MCF 10A (cell line): ENCODE measurements around the gene IGF1R. TPM values are rescaled to one million over a fixed set of nuclear protein-coding genes. Genes with fewer than 3 reads are reported as not detected.

Experiments used
- BruUV-seq: library from RNA; stranded (reverse); fragments of 400-500 nt; replicated peaks from 2 replicates; lab custom pipeline; 2021; lab: Mats Ljungman, UMichigan
- CTCF ChIA-PET: fragments of 300-600 bp; sonication (Branson Sonifier 250); formaldehyde crosslinking; extraction: SDS; loops from one replicate; lab custom pipeline; 2021; ENCODE audit warnings: antibody characterized with exemption, inconsistent platforms; lab: Yijun Ruan, JAX
- POLR2A ChIA-PET: fragments of 300-600, 350-650 bp; sonication (Branson Sonifier 250); formaldehyde crosslinking; extraction: SDS; loops from one replicate; lab custom pipeline; 2020; ENCODE audit warnings: antibody characterized with exemption, inconsistent platforms; lab: Yijun Ruan, JAX
- DNase-seq: peaks from one replicate; pipeline ENCODE4 v3.0.0-alpha.2; 2018; ENCODE audit not compliant: unreplicated experiment
- H3K27ac Mint-ChIP-seq: one replicate; pipeline ENCODE4 v1.8.0; 2022; ENCODE audit warnings: mild to moderate bottlenecking, low read depth, mixed read lengths; ENCODE audit not compliant: unreplicated experiment
- H3K27me3 Mint-ChIP-seq: one replicate; pipeline ENCODE4 v1.8.0; 2022; ENCODE audit warnings: mixed read lengths; ENCODE audit not compliant: insufficient read depth, unreplicated experiment
- H3K36me3 Mint-ChIP-seq: one replicate; pipeline ENCODE4 v1.8.0; 2022; ENCODE audit warnings: mild to moderate bottlenecking, moderate library complexity, mixed read lengths; ENCODE audit not compliant: insufficient read depth, unreplicated experiment
- H3K4me1 Mint-ChIP-seq: one replicate; pipeline ENCODE4 v1.8.0; 2022; ENCODE audit warnings: mixed read lengths; ENCODE audit not compliant: insufficient read depth, unreplicated experiment
- H3K4me3 Mint-ChIP-seq: one replicate; pipeline ENCODE4 v1.8.0; 2022; ENCODE audit warnings: mild to moderate bottlenecking, moderate library complexity, mixed read lengths; ENCODE audit not compliant: unreplicated experiment
- H3K9me3 Mint-ChIP-seq: one replicate; pipeline ENCODE4 v1.8.0; 2022; ENCODE audit warnings: mixed read lengths; ENCODE audit not compliant: unreplicated experiment
- CTCF ChIP-seq: fragments of 200-600 bp; IDR thresholded peaks from one replicate; pipeline ENCODE4 v1.8.0; 2022; ENCODE audit warnings: antibody characterized with exemption, mild to moderate bottlenecking; ENCODE audit not compliant: unreplicated experiment
- intact Hi-C: fragments of 100-400 bp; cut with micrococcal nuclease; formaldehyde crosslinking; loops from 2 replicates; pipeline ENCODE4 v1.14.1; 2022
- total RNA-seq: library from RNA; stranded (reverse); gene quantifications from 2 replicates; pipeline ENCODE4 v1.2.3, GENCODE V29; 2022

The IGF1R gene
- total RNA-seq, 1 experiment from 2014 or later, result 53.3 TPM

GRCh38 chr15:98731712-98732450 is 83.5 kb downstream of the IGF1R start:
- DNase-seq, result no peak
- H3K27me3 Mint-ChIP-seq, result no peaks in the 10 kb centered on the region
- H3K27ac Mint-ChIP-seq, result no peak overlapping the region
- peaks cover 12% of the 10 kb centered on the region for H3K4me1 Mint-ChIP-seq
- no peak for TF ChIP-seq CTCF
- H3K4me3 Mint-ChIP-seq, result no peak overlapping the region
- no TSS peak for BruUV-seq
- ChIA-PET POLR2A (no interaction called here), CTCF (interaction anchor here (0.6 kb wide), 2 partner anchors 13 to 327 kb away, joined by 3 to 4 read pairs; no protein-coding TSS in a partner anchor)
- intact Hi-C loops, result no loop called here
- no peaks in the 10 kb centered on the region for H3K36me3 Mint-ChIP-seq
- no peaks in the 10 kb centered on the region for H3K9me3 Mint-ChIP-seq

GRCh38 chr15:98733098-98733497 is 84.8 kb downstream of the IGF1R start:
- no peak for DNase-seq
- ChIA-PET CTCF (interaction anchor here (0.6 kb wide), 1 partner anchor 214 kb away, joined by 3 read pairs; no protein-coding TSS in a partner anchor), POLR2A (no interaction called here)
- Mint-ChIP-seq H3K9me3 (no peaks in the 10 kb centered on the region), H3K27me3 (no peaks in the 10 kb centered on the region), H3K36me3 (no peaks in the 10 kb centered on the region), H3K27ac (no peak overlapping the region), H3K4me1 (peaks cover 6% of the 10 kb centered on the region), H3K4me3 (no peak overlapping the region)
- TF ChIP-seq CTCF, result no peak
- no TSS peak for BruUV-seq
- intact Hi-C loops, result no loop called here

GRCh38 chr15:98734466-98735199 is 86.3 kb downstream of the IGF1R start:
- no peak for TF ChIP-seq CTCF
- Mint-ChIP-seq H3K27me3 (no peaks in the 10 kb centered on the region), H3K9me3 (no peaks in the 10 kb centered on the region), H3K4me3 (no peak overlapping the region), H3K36me3 (no peaks in the 10 kb centered on the region), H3K4me1 (peaks cover 6% of the 10 kb centered on the region), H3K27ac (peak overlapping the region; percentile 61)
- BruUV-seq, result no TSS peak
- ChIA-PET POLR2A (interaction anchor here (0.6 kb wide), 1 partner anchor 22 kb away, joined by 4 read pairs; no protein-coding TSS in a partner anchor), CTCF (no interaction called here)
- peak; percentile 32 for DNase-seq
- intact Hi-C loops, result no loop called here

GRCh38 chr15:98735304-98735703 is 87.0 kb downstream of the IGF1R start:
- Mint-ChIP-seq H3K9me3 (no peaks in the 10 kb centered on the region), H3K4me3 (no peak overlapping the region), H3K27me3 (no peaks in the 10 kb centered on the region), H3K27ac (peak overlapping the region; percentile 40), H3K36me3 (no peaks in the 10 kb centered on the region), H3K4me1 (peaks cover 6% of the 10 kb centered on the region)
- CTCF ChIA-PET, result no interaction called here
- POLR2A ChIA-PET, result no interaction called here
- no TSS peak for BruUV-seq
- DNase-seq, result no peak
- intact Hi-C loops, result no loop called here
- TF ChIP-seq CTCF, result no peak
